Raji (cell line): Measurements from ENCODE around the gene ANKRD65.

Source experiments
- POLR2A ChIP-seq: IDR thresholded peaks from 2 replicates; pipeline ENCODE4 v1.6.1; 2011; ENCODE audit warnings: low read depth, low read length, control low read depth; ENCODE audit not compliant: insufficient read depth

ANKRD65 gene

GRCh38 chr1:1380860-1381259, 40.2 kb downstream of the ANKRD65 start:
- TF ChIP-seq POLR2A: no peak

DNA sequence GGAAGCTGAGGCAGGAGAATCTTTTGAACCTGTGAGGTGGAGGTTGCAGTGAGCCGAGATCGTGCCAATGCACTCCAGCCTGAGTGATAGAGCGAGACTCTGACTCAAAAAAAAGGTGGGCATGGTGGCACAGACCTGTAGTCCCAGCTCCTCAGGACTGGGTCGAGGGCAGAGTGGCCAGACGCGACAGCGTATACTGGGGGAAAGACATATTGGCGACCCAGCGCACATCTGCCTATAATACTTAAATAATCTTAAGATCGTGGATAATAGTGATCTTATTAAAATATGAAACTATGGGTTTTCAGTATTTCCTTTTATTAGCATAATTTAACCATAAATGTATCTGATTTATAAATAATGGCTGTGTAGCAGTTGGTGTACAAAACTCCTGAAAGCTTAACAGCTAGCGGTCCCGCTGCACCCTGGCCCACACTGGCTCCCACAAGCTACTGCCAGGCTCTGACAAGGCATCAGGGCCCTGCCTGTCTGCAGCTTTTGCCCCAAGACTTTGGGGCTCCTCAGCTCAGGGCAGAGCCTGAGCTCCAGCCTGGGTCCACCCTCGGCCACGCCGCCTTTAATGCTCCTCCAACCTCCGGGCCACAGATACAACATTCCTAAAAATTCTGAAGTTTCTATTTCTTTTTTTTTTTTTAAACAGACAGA, 43.4 kb downstream of the ANKRD65 start:
- no peak for TF ChIP-seq POLR2A

DNA sequence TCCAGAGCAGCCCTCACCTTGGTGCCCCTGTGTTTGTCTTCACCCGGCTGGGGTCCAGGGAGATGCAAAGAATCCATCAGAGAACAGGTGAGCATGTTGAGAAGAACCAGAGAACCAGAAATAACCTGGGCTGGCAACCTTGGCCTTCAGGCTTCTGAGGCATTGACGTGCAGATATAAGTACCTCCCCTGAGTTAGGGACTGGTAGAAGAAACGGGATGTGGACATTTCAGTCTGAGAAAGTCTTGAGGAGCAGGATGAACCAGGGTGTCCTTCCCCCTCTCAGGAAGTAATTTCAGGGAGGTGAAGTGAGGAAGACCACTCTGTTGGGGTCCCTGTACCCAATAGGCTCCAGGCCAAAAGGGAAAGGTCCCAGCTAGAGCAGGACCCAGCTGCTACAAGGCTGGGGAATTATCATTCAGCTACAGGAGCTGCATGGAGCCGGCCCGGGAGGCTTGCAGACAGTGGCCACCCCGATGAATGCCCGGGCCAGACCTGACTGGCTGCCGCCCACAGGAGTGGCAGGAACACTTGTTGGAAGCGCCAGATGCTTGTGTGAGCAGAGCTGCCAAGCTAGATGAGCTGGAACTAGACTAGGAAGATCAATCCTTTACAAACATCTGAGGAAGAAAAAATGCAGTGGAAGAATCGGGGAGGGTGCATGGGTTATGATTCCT, 44.4 kb downstream of the ANKRD65 start:
- no peak for TF ChIP-seq POLR2A

DNA sequence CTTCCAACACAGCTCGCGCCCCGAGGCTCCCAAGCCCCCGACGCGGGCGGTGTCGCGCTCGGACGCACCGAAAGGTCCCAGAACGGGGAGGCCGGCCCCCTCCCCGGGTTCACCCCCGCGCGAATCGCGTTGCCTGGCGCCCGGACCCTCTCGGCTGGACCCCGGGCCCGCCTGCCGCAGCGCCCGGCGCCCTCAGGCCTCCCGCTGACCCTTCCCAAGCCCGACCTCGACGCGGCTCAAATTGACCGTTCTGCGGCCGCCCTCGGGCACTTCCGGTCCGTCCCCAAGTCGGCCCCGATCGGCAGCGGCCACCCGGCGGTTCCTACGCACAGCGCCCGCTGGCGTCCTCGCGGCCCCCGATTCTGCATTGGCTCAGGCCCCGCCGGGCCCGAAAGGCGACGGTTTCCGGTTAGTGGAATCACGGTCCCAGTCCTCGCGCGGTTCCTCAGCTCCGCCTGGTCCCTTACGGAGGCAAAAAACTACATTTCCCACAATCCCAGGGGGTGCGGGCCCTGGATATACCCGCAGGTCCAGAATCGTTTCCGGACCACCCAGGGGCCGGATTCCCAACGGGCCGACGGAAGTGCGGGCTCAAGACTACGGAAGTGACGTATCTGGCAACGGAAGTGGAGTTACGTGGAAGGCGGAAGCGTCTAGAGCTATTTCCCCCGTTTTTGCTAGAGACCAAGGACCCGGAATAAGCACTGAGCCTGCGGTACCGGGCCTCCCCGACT, 46.0 kb downstream of the ANKRD65 start, which contains the start of gene AURKAIP1:
TSS of gene AURKAIP1 (minus strand) at position 279 of the 734 bp plus-strand sequence. CDS start 451 bp downstream, outside the sequence.
- TF ChIP-seq POLR2A: peak; percentile 81

- no peak; the same call in 1 of the 2 replicates for TF ChIP-seq POLR2A
Observed at GRCh38 chr1:1374589-1374928, 46.5 kb downstream of the ANKRD65 start.

- TF ChIP-seq POLR2A: no peak
Observed at GRCh38 chr1:1373815-1374588, 47.1 kb downstream of the ANKRD65 start.

DNA sequence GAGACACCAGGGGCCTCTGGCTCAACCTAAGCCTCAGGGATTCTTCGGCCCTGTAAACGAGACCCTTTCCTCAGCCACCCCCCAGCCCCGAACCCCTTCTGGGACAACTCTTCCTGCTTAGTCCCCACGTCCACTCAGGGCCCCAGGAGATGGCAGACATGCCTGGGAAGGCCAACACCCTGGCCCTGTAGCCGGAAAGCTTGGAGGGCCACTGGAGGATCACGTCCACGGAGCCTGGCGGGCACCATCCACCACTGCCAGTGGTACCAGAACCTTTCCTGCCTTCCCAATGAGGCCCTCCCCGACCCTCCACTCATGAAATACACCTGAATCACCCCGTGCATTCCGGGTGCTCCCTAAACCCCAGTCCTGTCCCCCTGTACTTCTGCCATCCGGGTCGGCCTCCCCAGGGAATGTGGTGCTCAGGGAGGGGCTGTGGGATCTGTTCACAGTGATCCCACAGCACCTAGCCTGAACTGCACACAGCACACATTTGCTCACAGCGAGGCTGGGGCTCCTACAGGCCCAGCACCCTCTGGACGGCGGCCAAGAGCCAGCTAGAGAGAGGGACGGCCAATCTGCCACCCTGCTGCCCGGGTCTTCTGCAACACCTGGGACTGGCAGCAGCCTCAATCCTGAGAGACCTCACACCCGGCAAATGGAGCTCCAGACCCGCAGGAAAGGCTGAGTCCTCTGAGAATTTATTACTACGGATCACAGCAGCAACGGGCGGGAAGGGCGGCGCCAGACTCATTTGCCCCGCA, 47.8 kb downstream of the ANKRD65 start:
- no peak for TF ChIP-seq POLR2A

GRCh38 chr1:1371746-1372711, 49.0 kb downstream of the ANKRD65 start:
- no peak for TF ChIP-seq POLR2A

DNA sequence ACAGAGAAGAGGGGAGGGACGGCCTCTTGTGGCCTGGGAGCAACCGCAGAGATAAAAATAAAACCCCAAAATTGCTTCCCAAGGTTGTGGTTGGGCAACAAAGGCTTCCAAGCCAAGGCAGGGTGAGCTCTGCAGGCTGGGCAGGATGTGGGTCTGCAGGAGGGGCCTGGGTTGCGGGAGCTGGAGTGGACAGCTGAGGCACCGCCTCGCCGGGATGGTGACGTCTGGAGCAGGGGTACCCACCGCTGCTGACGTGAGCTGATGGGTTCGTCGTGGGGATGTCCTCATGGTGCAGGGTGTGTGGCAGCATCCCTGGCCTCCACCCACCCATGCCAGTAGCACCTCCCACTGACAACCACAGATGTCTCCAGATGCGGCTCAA, 49.7 kb downstream of the ANKRD65 start:
- TF ChIP-seq POLR2A: no peak

DNA sequence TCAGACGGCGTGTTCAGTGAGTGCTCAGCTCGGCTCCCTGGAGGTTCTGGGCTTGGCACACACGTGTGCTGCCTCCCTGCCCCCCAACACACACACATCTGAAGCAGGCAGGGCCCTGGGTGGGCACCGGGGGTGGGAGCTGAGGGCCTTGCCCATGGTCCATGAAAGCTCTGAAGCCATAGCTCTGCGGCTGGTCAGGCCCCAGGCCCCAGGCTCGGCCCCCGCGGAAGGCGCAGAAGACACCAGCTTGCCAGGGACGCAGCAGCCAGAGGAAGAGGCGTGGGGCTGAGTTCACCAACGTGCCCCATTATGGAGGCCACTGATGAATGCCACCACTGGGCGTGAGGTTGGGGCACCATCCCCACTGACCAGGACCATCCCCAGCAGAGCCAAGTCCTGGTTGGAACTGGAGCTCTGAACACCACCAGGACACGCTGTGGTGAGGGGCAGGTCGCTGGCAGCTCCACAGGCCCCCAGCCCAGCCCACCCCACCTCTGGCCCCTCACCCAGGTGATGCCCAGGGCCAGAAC, 50.2 kb downstream of the ANKRD65 start:
- TF ChIP-seq POLR2A: no peak
